ENCODE data around the gene CSF2RB.

CSF2RB gene

DNA sequence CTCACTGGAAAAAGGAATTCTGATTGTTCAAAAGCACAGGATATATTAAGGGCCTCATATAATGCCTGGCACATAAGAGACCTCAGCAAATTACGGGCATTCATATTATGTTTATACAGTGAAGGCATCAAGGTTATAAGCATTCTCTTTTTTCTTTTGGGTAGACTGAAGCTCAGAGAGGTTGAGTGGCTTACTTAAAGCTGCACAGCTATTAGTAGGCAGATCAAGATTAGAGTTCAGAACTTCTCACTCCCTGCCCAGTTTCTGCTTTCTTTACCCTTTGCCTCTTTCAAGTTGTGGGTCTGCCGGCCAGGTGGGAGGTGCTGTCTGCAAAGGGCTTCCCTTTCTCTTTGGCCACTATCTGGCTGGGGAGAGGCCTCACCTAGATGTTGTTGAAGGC is 18.0 kb downstream of the CSF2RB start:
- H3K4me3 ChIP-seq (ENCODE audit: severe bottlenecking) = no peak overlapping the region

GRCh38 chr22:36933629-36934417 is 20.4 kb downstream of the CSF2RB start:
- H3K27me3 ChIP-seq (ENCODE audit: insufficient read depth, poor library complexity, severe bottlenecking) = no peaks in the 10 kb centered on the region
- no peak for DNase-seq (ENCODE audit: low spot score)
- no peaks in the 10 kb centered on the region for H3K36me3 ChIP-seq (ENCODE audit: low read depth)
- no peaks in the 10 kb centered on the region for H3K4me1 ChIP-seq (ENCODE audit: insufficient read depth, poor library complexity, severe bottlenecking)
- no peak for ATAC-seq (ENCODE audit: low read depth)
- no peak overlapping the region for H3K27ac ChIP-seq (ENCODE audit: poor library complexity, severe bottlenecking)
- H3K4me3 ChIP-seq (ENCODE audit: severe bottlenecking) = no peak overlapping the region
- H3K9me3 ChIP-seq (ENCODE audit: severe bottlenecking) = no peaks in the 10 kb centered on the region
- no peak for TF ChIP-seq CTCF (IDR thresholded peaks at IDR 0.05; ENCODE audit: poor library complexity, severe bottlenecking)

More for the DNA sequence above, 18.0 kb downstream of the CSF2RB start:
- no peak for TF ChIP-seq CTCF (IDR thresholded peaks at IDR 0.05; ENCODE audit: poor library complexity, severe bottlenecking)
- Histone ChIP-seq H3K36me3 (ENCODE audit: low read depth) (no peaks in the 10 kb centered on the region), H3K9me3 (ENCODE audit: severe bottlenecking) (no peaks in the 10 kb centered on the region), H3K27me3 (ENCODE audit: insufficient read depth, poor library complexity, severe bottlenecking) (no peaks in the 10 kb centered on the region), H3K4me1 (ENCODE audit: insufficient read depth, poor library complexity, severe bottlenecking) (no peaks in the 10 kb centered on the region), H3K27ac (ENCODE audit: poor library complexity, severe bottlenecking) (no peak overlapping the region)
- DNase-seq (ENCODE audit: low spot score) (no peak), ATAC-seq (ENCODE audit: low read depth) (no peak)

DNA sequence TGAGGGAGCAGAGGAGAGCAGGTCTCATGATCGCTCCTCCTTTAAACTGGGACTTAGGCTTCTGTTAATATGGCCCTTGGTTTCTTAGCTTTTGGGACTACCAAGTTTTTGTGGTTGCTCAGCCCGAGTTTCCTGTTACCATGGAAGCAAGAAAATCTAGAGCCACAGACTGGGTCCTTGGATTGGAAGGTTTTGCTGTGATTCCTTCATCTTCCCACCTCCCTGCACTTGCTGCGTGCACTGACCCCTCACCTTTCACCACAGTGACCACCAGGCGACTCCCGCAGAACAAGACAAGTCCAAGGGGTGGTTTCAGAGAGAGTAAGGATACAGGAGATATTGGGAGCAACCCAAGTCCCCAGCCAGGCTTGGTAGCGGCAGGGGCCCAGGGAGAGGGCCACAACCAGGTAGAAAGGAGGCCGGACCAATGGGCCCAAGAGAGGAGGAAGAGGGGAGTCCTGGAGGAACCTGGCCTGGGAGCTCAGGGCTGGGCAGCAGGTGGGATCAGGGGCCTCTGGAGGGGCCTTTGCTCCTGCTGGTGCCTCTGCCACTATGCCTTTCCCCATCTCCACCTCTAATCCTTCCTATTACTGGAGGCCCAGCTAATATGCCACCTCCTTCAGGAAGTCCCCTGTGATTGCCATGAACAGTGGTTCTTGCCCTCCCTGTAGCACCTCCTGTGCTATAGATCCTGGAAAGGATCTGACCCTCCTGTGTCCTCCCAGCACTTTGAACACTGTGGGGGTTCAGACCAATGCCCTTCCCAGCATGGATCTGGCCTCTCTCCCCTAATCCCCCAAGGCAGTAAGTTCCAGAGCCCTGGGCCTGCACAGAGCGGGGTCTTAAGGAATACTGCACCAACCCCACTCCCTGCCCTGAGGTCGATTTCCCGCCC is 21.2 kb downstream of the CSF2RB start:
- no peak for TF ChIP-seq CTCF (IDR thresholded peaks at IDR 0.05; ENCODE audit: poor library complexity, severe bottlenecking)
- no peak for ATAC-seq (ENCODE audit: low read depth)
- Histone ChIP-seq H3K4me1 (ENCODE audit: insufficient read depth, poor library complexity, severe bottlenecking) (no peaks in the 10 kb centered on the region), H3K27ac (ENCODE audit: poor library complexity, severe bottlenecking) (no peak overlapping the region), H3K36me3 (ENCODE audit: low read depth) (no peaks in the 10 kb centered on the region), H3K4me3 (ENCODE audit: severe bottlenecking) (no peak overlapping the region), H3K27me3 (ENCODE audit: insufficient read depth, poor library complexity, severe bottlenecking) (no peaks in the 10 kb centered on the region), H3K9me3 (ENCODE audit: severe bottlenecking) (no peaks in the 10 kb centered on the region)
- no peak for DNase-seq (ENCODE audit: low spot score)

- Histone ChIP-seq H3K4me1 (ENCODE audit: insufficient read depth, poor library complexity, severe bottlenecking) (no peaks in the 10 kb centered on the region), H3K27ac (ENCODE audit: poor library complexity, severe bottlenecking) (no peak overlapping the region), H3K4me3 (ENCODE audit: severe bottlenecking) (no peak overlapping the region), H3K9me3 (ENCODE audit: severe bottlenecking) (no peaks in the 10 kb centered on the region), H3K36me3 (ENCODE audit: low read depth) (no peaks in the 10 kb centered on the region), H3K27me3 (ENCODE audit: insufficient read depth, poor library complexity, severe bottlenecking) (no peaks in the 10 kb centered on the region)
- no peak for TF ChIP-seq CTCF (IDR thresholded peaks at IDR 0.05; ENCODE audit: poor library complexity, severe bottlenecking)
- no peak for ATAC-seq (ENCODE audit: low read depth)
- no peak for DNase-seq (ENCODE audit: low spot score)
These were observed 21.8 kb downstream of the CSF2RB start for GRCh38 chr22:36935313-36935610.
